Measurements from ENCODE around the gene CD93.

Gene CD93

DNA sequence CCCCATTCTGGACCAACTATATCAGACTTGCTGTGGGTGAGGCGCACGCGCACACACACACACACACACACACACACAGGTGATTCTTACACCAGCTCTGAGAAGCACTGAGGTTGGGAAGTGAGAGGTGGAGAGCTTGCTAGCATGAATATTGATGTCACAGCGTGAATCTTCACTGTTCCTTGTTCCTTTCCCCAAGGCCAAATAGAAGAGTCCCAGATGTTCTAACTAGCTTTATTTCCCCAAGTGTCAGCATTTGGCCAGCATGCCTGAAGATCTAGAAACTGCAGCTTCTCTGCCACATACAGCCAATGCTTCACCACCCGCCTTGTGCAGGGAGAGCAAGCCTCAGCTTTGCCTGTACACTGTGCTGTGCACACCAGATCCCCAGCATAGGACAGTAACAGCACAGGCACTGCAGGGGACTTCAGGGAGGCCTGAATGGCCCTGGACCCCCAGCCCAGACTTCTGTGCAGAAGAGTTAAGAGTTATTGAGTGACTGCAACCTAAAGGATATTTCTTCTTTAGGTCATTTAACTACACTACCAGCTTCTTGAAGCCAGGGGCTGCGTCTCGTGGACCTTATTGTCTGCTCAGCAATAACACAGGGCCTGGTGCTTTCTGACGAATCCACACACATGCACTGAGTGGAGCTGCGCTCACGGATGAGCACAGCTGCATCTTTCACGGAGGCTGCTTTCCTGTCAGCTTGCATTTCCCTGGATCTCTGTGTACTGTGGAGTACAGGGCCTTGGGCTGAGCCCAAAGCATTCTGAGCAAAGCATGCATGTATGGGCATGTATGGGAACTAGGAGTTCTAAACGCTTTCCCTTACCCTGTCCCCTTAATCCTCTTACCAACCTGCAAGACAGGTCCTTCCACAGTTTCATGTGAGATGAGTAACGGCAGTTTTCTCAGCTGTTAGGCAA is 13.9 kb upstream of the CD93 start:
- DNase-seq (ENCODE audit: low spot score), result no peak

DNA sequence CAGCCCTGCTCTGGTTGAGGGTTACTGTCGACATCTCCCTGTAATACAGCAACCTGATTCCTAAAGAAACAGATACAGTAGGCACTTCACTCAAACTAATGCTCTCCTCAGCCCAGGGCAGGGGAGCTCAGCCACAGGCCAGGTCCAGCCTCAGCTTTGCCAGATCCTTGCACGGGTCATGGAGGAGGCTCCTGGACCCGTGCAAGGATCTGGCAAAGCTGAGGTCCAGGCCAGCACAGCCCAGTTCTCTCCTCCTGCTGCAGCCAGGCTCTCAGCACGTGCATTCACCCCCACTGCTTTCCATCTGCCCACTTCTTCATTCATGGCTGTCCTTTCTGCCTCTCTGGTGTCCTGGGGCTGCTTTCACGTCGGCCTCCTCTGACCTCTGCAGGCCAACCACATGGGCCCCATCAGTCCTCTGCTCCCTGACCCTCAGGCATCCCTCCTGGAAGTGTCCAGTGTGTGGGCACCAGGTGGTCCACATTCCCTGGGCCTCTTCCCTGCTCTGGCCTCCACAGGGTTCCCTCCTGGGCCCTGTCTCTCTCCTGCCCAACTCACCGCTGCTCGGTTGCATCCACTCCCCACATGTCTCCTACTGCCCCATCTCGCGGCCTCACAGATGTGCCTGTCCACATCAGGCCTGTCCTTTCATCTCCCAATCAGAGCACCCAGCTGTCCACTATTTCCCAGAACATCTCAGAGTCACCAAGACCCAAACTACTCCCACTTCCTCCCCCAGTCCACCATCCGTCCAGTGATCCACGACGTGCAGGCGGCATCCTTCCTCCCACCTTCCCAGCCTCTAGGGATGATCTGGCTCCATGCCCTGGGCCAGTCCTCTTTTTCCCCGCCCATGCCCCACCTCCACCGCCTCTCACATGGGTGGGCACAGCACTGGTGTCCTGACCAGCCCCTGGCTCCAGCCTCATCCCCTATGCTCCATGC is 11.8 kb upstream of the CD93 start:
- no peak for DNase-seq (ENCODE audit: low spot score)

DNA sequence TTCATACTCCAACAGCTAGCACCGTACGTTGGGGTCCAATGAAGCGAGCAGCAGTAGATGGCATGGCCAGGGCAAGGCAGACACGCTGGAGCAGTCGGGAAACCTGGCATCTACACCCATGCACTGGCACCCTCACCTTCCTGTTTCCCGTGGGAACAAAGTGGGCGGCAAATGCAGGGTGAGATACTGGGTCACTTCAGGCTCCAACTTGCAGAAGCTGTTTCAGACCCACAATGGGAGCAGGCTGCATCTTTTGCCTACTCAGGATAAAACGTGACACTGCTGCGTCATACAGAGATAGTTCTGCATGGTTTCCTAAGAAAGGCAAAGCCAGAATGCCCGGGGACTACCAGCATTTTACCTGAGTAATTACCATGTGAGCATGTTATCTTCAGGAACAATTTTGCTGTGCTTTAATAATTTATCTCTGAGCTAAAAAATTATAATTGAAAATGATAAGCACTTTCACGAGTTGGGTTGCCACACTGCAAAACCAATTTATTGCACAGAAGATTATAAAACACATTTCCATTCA is 10.9 kb upstream of the CD93 start:
- no peak for DNase-seq (ENCODE audit: low spot score)

GRCh38 chr20:23096097-23096496 is 10.0 kb upstream of the CD93 start:
- DNase-seq (ENCODE audit: low spot score), result no peak

DNA sequence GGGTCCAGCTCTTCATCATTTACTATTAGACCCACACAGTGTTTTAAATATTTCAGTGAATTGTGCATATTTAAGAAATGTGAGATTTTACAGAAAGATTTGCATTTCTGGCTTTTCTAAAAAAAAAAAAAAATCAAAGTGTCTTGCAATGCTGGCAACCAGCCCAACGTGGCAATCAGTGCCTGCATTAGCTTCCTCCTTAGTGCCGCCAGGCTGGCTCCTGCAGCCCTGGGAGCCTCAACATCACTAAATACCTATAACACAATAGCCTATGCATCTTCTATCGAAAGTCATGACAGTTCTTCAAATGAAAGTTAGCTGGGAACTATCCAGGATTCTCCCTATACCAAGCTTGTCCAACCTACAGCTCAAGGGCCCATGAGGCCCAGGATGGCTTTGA is 9.4 kb upstream of the CD93 start:
- DNase-seq (ENCODE audit: low spot score), result no peak

- DNase-seq (ENCODE audit: low spot score), result no peak
These were observed 8.8 kb upstream of the CD93 start for GRCh38 chr20:23094927-23095326.

DNA sequence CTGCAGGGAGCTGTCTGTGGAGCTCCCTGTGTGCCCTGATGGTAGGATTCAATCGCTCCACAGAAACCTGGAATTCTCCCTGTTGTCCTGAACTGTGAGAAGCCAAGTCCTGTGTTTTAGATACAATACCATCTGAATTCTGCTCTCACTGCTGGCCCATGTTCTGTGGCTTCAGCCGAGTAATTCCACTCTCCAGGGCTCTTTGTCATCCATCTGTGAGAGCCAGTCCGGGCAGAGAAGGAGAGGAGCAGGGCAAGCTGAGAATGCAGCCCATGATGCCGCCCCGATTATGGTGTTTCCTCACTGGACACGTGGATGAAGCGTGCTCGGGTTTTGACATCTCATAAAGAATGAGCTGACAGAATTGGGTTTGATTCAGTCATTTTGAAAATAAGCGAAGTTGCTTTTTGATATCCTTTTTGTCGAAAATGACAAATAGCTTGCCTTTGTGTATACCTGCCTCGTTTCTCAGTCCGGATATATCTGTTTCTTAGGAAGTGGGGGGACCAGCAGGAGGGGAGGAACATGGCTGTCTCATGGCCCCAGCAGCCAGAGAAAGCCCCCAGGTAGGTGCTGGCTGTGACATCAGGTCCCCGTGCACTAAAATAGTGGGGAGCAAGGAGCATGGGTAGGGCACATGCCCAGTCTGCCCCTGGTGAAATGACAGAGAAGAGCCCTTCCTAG is 8.2 kb upstream of the CD93 start:
- peak; percentile 44 for DNase-seq (ENCODE audit: low spot score)

- DNase-seq (ENCODE audit: low spot score), result peak; percentile 42
These were observed 7.5 kb upstream of the CD93 start for GRCh38 chr20:23093613-23094012.

- DNase-seq (ENCODE audit: low spot score), result peak; percentile 50
These were observed 6.9 kb upstream of the CD93 start for GRCh38 chr20:23092861-23093495.

GRCh38 chr20:23092384-23092756 is 6.2 kb upstream of the CD93 start:
- DNase-seq (ENCODE audit: low spot score), result no peak

- peak; percentile 31 for DNase-seq (ENCODE audit: low spot score)
These were observed 5.7 kb upstream of the CD93 start for GRCh38 chr20:23091721-23092383.

DNA sequence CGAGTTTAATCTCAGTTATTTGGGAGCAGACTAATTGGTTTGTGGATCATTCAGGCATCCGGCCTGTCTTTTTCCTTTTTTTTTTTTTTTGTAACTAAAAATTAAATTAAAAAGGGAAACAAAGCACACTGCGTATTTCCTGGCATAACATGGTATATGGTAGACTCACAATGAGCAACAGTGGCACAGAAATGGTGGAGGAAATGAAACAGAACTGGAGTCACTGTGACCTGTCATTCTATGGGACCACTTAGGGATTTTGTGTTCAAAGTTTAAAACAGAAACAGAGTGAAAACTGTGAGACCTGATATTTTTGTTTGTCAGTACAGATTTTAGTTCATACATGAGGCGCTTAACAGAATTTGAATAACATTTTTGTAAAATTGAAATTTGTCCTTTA is 4.8 kb upstream of the CD93 start:
- no peak for DNase-seq (ENCODE audit: low spot score)

- peak; percentile 40 for DNase-seq (ENCODE audit: low spot score)
These were observed 4.0 kb upstream of the CD93 start for GRCh38 chr20:23090147-23090546.

- DNase-seq (ENCODE audit: low spot score), result peak; percentile 60
These were observed 2.7 kb upstream of the CD93 start for GRCh38 chr20:23088866-23089265.

DNA sequence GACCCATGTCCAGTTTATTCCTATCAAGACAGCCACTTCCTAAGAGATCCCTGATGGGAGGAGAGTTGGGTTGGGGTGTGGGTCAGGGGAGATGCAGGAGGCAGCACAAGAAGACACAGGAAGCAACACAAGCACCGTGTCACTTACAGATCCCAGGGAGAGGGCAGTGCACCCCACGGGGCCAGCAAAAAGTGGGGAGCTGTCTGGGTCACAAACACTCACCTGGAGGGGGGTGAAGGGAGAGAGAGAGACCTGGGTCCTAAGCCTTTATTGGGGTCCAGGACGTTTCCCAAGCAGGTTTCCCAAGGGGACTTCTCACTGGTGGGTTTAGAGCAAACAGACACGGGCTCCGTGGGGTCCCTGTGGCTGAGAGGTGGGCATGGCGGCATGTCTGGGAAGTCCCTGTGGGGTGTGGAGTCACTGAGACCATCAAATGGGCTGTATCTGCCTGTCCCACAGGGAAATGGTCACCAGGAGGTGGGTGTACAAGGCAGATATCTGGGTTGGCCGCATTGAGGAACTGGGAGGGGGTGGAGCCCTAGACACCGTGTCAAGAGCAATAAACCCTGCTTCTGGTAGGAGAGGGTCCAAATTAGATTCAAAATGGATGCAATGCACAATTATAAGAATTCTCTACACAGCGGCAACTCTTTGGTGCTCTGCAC is 1.6 kb upstream of the CD93 start:
- peak; percentile 31 for DNase-seq (ENCODE audit: low spot score)

DNA sequence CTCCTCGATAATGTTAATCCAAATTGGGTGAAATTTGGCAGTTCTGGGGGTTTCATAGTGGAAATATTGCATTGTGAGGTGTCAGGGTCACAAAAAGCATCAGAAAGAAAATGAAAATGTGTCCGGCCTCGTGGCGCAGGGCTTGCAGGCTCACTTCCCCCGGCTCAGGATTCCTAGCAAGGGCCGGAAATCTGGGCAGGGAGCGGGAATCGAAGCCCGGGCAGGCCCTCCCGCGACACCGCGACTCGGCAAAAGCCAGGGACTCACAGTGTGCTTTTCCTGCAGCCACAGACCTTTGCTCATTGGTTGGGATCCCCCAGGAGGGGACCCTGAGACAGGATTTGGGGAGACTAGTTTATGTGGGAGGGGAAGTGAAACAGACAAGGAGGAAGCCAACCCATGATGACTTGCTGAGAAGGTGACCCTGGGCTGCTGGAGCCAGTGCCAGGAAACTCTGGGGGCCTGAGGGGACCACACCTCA is 847 bp upstream of the CD93 start:
- peak; percentile 63 for DNase-seq (ENCODE audit: low spot score)

DNA sequence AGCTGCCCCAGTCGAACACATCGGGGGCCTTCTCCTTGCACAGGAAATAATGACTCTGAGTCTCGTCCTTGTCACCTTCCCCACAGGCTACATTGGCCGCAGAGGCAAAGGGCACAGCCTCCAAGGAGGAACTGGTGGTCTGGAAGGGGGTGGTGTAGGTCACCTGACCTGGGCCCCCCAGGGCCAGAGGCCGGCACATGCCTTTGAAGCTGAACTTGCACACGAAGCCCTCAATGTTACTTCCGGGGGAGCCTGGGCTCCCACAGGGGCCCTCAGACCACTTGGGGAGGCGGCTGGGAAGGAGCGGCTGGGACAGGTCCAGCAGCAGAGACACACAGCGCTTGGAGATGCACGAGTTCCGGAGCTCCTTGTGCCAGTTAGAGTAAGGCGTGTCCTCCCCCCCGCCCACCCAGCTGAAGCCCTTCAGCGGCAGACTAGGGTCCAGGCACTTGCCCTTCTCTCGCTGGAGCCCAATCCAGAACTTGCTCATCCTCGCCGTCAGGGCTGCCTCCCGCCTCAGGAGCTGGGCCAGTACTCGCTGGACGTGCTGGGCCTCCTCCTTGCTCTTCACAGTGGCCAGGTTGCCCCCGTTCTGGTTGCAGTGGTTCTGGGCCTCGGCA is 578 bp downstream of the CD93 start:
- peak; percentile 64 for DNase-seq (ENCODE audit: low spot score)

GRCh38 chr20:23084845-23085365 is 1.2 kb downstream of the CD93 start:
- no peak for DNase-seq (ENCODE audit: low spot score)

- DNase-seq (ENCODE audit: low spot score), result no peak
These were observed 1.8 kb downstream of the CD93 start for GRCh38 chr20:23084282-23084844.
